CD4-positive, alpha-beta T cell treated with Interleukin-15 for 1 hour (primary cell): ENCODE data around the gene RTTN.
A peak's percentile ranks its signal among the peaks of the same experiment; 100 is the strongest.
"Not testable (repeated sequence)": the region's sequence is repeated elsewhere in the genome, so short reads cannot be mapped to it uniquely, and the experiment has no call there.

ENCODE experiments used
- DNase-seq: peaks from one replicate; pipeline ENCODE4 v3.0.0-alpha.2; 2020

The RTTN gene, protein sequence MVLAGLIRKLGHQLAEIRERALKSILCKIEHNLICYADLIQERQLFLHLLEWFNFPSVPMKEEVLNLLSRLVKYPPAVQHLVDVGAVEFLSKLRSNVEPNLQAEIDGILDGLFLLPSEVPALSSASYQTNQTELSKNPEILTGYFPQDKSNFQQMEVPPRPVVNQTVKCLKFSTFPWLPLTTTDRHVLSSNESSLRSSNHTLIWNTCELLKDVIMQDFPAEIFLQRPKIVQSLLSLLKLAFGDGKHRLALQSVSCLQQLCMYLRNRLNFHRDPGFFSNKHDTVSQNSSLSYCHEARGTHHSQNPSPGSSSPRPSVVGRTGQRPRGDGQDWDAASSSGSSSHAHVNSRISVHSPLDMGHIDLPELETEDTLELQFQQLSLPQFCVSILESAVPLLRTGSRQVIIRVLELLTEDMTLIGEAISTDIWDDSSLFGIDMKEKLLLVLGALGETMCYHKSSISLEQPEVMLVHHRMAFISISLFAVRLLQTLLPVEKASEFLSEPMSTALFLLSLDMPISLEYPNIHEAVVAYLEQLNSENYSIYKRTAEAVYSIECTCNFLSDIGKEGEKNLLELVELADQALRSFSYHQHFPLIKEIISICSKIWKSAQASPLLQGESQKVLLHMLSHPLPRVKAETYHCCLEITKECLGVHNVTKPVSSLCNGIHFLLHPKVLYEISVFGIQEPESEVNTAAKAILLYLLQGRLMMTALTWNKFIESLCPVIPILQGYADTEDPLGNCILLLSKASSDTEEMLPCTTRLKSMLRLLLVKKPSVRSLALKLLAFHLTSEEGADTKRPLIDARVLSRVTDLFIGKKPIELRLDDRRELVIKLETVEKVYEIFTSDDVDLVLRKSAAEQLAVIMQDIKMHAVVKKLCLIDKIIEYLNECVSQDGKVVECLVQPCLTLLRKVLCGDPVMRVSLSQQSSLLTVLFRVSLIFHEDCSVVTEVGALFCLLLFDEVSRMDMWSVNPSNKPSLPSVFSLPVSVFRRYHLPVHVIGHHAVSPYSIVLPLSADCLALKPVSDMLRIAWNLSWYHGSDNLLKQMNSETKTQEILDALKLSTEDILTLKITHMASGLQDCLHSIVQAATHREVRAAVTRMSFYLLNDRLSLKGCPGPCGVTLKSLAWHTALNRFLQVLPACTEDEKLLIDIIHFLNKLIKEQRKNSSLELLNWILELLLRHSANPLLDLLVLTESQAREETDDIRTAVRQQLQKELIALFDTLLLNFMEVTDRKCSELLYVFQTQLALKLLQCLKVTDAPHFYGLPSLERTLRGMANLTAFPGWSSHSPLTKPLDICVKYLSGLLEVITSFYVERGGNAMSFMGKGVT (N-terminal part only)

DNA sequence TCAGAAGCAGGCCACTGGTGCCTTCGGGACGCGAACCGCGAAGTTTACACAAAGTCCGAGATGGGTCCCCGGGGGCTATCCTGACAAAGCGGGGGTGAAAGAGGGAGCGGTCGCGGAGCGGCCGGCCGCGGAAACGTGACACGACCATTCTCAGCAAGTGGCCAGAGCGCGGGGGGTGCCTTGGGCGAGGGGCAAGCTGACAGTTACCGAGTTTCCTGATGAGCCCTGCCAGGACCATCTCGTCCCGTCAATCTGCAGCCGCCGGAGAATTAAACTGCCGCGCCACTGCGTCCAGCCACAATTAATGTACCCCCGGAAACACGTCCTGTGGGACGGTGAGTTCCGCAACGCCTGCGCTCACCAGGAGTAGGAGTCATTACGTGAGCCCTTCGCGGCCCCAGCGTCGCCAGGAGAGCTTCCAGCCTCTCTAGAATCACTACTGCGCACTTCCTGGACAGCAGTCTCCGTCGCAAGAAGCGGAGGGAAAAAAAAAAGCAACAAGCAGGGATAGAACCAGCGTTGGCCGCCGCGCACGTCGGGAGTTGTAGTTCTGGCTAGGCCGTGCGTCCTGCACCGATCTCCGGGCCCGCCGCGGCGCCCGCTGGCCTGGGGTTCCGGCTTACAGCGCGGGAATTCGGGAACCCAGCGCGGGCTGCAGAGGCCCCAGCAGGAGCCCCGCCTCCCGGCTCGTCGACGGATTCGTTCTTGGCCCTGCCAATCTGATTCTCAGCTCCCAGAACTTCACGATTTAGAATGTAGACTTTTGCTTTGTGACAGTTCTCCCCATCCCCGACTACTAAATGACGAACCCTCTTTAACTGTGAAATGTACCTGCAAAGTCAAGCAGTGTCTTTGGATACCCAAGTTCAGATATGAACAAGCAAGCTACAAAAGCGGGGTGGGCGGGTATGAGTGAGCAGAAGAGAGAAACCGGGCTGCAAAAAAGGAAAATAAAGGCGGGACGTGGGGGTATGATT lies at the start of gene RTTN:
Gene RTTN (minus strand): TSS at position 267 of the 977 bp plus-strand sequence. CDS start 29 bp downstream, at position 238.
- DNase-seq: peak; percentile 89

DNA sequence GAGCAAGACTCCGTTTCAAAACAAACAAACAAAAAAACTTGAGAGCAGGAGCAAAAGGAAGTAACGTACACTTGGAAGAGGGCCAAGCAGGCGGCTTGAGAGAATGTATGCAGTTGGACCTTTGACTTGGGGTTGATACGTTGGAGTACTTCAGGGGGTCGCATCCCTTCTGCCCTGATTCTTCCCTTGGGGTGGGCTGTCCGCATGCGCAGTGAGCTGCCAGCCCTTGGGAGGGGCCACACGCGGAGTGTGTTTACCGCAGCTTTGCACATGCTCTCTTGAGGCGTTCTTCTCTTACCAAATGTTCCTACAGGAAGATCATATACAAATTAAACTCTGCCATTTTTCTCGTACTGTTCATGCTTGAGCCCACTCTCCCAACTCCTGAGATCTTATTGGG lies 45.3 kb upstream of the RTTN start:
- no peak for DNase-seq

DNA sequence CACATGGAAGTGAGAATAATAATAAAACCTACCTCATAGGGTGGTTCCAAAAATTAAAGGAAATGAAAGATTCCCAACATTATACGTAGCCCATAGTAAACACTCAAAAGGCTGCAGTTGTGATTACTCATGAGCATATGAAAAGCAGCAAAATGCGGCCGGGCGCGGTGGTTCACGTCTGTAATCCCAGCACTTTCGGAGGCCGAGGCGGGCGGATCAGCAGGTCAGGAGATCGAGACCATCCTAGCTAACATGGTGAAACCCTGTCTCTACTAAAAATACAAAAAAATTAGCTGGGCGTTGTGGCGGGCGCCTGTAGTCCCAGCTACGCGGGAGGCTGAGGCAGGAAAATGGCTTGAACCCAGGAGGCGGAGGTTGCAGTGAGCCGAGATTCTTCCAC lies 44.4 kb upstream of the RTTN start:
- not testable (repeated sequence) for DNase-seq

GRCh38 chr18:70249118-70249517 lies 43.6 kb upstream of the RTTN start:
- DNase-seq: no peak

- no peak for DNase-seq
Observed at GRCh38 chr18:70246061-70246466, 40.6 kb upstream of the RTTN start.

GRCh38 chr18:70243131-70243929 lies 37.8 kb upstream of the RTTN start:
- no peak for DNase-seq

- DNase-seq: not testable (repeated sequence)
Observed at GRCh38 chr18:70236921-70237320, 31.4 kb upstream of the RTTN start.

DNA sequence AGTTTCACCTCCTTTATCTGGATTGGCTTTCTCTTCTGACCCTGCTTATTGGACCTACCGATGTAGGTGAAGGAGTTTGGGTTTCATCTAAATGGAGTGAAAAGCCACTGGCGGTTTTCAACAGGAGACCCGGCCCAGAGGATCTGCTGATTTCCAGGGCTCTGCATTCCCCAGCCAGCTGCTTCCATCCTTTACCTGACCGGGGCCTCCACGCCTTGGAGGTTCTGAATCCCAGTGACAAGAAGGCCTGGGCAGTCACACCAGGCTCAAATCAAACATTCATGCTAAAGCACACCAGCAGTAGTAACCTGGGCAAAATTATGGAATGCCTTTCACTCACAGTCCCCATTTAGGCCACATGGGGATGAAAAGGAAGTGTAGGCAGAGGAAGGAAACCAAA lies 30.0 kb upstream of the RTTN start:
- DNase-seq: no peak

- DNase-seq: no peak
Observed at GRCh38 chr18:70234667-70235459, 29.4 kb upstream of the RTTN start.

- DNase-seq: no peak
Observed at GRCh38 chr18:70233974-70234373, 28.5 kb upstream of the RTTN start.

- no peak for DNase-seq
Observed at GRCh38 chr18:70232261-70232660, 26.8 kb upstream of the RTTN start.

GRCh38 chr18:70229639-70230038 lies 24.2 kb upstream of the RTTN start:
- DNase-seq: no peak

DNA sequence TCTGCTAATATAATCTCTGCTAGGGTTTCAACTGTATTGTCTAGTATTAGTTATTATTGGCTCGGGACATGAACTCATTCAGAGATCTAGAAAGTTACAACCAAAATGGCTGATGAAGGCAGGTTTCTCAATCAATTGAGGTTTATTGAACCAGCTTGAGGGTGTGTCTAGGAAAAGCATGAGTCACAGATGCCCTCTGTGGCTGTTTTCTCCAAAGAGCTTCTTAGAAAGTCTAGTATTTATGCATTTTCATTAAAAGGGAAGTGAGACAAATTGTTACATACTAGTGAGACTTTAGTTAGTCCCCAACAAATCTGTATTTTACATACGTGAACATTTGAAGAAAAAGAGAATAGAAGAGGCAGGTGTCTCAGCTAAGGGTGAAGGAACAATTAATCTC lies 23.0 kb upstream of the RTTN start:
- no peak for DNase-seq

DNA sequence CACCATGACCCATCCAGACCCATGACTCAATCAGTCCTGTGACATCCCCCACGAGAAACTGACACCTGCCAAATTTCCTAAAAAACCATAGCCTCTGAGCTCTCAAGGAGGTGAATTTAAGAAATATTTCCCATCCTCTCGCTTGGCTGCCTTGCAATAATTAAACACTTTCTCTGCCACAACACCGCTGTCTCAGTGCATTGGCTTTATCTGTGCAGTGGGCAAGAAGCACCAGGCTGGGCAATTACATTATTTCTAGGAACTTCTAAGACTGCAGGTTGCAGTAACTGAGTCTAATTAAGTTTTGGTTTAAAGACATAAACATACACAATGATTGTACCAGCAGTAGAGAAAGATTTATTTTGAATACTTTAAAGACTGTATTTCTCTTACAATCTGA lies 22.0 kb upstream of the RTTN start:
- DNase-seq: no peak

DNA sequence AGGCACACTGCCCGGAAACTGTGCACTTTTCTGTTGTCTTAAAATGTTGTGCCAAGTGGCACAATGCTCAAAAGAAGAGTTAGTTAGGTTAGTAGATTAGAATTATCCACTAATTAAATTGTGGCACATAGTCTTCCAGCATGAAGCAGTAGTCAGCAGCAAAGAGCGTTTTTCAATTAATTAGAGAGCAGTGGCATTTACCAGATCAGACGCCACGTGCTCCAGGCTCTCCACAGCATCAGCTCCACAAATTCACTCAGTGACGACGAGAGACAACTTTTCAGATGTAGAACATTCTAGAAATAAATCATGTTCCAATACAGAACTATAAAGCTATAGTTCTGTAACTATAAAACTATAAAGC lies 16.4 kb upstream of the RTTN start:
- no peak for DNase-seq

DNA sequence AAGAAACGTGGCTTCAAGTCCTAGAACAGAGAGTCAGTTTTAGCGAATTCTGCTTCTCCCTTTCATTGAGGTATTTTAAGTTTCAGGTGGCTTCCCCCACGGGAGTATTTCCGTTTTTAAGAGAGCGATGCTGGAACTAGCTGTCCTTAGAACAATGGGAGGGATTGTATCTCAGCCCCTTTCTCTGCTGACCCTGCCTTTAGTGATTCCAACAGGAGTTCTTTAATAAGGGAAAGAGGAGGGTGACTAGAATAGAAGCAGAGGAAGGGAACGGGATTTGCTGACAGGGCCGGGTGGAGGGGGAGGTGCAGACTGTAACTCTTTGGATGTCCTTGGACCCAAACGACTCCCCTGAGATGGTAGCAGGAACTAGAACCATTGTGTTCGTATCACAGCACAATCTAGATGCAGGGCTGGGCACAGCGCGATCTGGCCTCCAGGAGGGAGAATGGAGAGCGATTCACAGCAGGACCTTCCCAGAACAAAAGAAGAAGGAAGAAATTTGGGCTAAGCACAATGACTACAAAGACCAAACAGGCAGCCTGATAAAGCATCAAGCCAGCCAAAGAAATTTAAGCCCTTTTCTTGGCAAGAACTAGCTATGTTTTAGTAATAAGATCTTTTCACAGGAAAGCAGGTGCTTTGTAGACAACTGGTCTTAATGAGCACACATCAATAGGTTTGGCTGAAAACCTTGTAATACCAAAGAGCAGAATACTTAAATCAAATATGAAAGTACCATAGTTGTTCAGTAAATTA lies 15.8 kb upstream of the RTTN start:
- no peak for DNase-seq

GRCh38 chr18:70220628-70221027 lies 15.1 kb upstream of the RTTN start:
- DNase-seq: no peak

- DNase-seq: no peak
Observed at GRCh38 chr18:70219688-70220087, 14.2 kb upstream of the RTTN start.

DNA sequence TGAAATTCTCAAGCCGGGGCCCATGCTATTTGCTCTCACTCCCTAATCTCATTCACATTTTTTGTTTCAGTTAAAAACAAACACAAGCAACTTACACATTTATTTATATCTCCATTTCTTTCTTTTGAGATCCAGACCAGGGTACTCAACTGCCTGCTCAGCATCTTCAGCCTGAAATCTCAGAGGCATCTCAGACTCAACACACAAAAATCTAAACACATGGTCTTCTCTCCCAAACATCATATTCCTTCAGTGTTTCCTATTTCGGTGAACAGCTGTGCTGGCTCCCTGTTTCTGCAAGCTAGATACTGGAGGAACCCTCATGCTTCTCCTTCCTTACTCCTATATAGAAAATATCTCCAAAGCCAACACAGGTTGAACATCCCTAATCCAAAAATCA lies 11.3 kb upstream of the RTTN start:
- no peak for DNase-seq
